Esophagus squamous epithelium (tissue), 5 donors: ENCODE results near the gene HOXA4. TPM values are rescaled to one million over a fixed set of nuclear protein-coding genes. Genes with fewer than 3 reads are reported as not detected.

Source experiments
- DNase-seq: peaks from one replicate; lab custom pipeline; 2025; lab: John Stamatoyannopoulos, UW
- H3K27ac ChIP-seq, 4 donors: fragments of 200-600 bp; sonication (generic); one replicate each; pipeline ENCODE4 v1.5.1; 2016 to 2019; ENCODE audit warnings: mild to moderate bottlenecking in 1 of 4
- H3K27me3 ChIP-seq, 4 donors: fragments of 200-600 bp; sonication (generic); 1 replicate in 3 of 4; 2 replicates in 1 of 4; pipeline versions ENCODE4 v1.5.1 to v1.6.0; 2017 to 2021; ENCODE audit warnings: antibody characterized with exemption in 1 of 4
- H3K36me3 ChIP-seq, 3 donors: fragments of 200-600 bp; sonication (generic); one replicate each; pipeline ENCODE4 v1.5.1; 2016 to 2019
- H3K4me1 ChIP-seq, 3 donors: fragments of 200-600 bp; sonication (generic); one replicate each; pipeline ENCODE4 v1.5.1; 2017 to 2019
- H3K4me3 ChIP-seq, 4 donors: fragments of 200-600 bp; sonication (generic); 1 replicate in 3 of 4; 2 replicates in 1 of 4; pipeline ENCODE4 v1.5.1; 2016 to 2019; ENCODE audit warnings: mild to moderate bottlenecking in 2 of 4, moderate library complexity in 1 of 4
- H3K9me3 ChIP-seq, 3 donors: fragments of 200-600 bp; sonication (generic); one replicate each; pipeline ENCODE4 v1.5.1; 2016 to 2019
- CTCF ChIP-seq, 6 experiments: fragments of 450-650 bp in 4 of 6; fragments of 200-600 bp in 2 of 6; sonication (generic) in 2 of 6; IDR thresholded peaks; one replicate each; pipeline ENCODE4 v1.5.1; 2016 to 2019; ENCODE audit warnings: antibody characterized with exemption in 6 of 6, mild to moderate bottlenecking in 4 of 6, moderate library complexity in 4 of 6
- POLR2A ChIP-seq, 4 donors: fragments of 450-650 bp; IDR thresholded peaks; one replicate each; pipeline ENCODE4 v1.6.1; 2017; ENCODE audit warnings: antibody characterized with exemption in 4 of 4, mild to moderate bottlenecking in 4 of 4, moderate library complexity in 3 of 4
- WGBS, 2 donors: methylation state at CpG; one replicate each; pipeline ENCODE4 v1.1.5; 2018; 5-methylcytosine and 5-hydroxymethylcytosine counted together
- intact Hi-C: fragments of 100-400 bp; cut with DNase I; formaldehyde crosslinking; loops from one replicate; pipeline ENCODE4 v1.15.0; 2022
- total RNA-seq, 4 donors: library from RNA; depleted of rRNA; stranded (reverse); fragments of >200 nt; gene quantifications; one replicate each; pipeline ENCODE4 v1.1.0, GENCODE V29; 2016
- donor health status: DM: yes; HTN: yes; CAD: no.

The HOXA4 gene
- total RNA-seq, 4 donors from 2014 or later, result 2.9 to 6.7 (median 4.1) TPM

GRCh38 chr7:27177795-27178320, 47.3 kb upstream of the HOXA4 start:
- Histone ChIP-seq H3K27ac (no peak overlapping the region), H3K9me3 (no peaks in the 10 kb centered on the region), H3K4me3 (no peak overlapping the region), H3K4me1 (peaks cover 18 to 31% (median 27%) of the 10 kb centered on the region in 3 donors), H3K36me3 (no peaks in the 10 kb centered on the region), H3K27me3 (peaks cover 30 to 100% (median 69%) of the 10 kb centered on the region in 4 donors)
- no peak for DNase-seq
- intact Hi-C loops, result no loop called here
- 82 to 85% methylated on average over 4 to 5 of the region's 5 CpGs for WGBS, 2 donors
- TF ChIP-seq POLR2A (IDR thresholded peaks at IDR 0.05) (no peak), CTCF (IDR thresholded peaks at IDR 0.05) (no peak)

GRCh38 chr7:27176962-27177794, 46.6 kb upstream of the HOXA4 start:
- no peak for TF ChIP-seq CTCF (IDR thresholded peaks at IDR 0.05)
- TF ChIP-seq POLR2A (IDR thresholded peaks at IDR 0.05), result no peak
- Histone ChIP-seq H3K9me3 (no peaks in the 10 kb centered on the region), H3K4me3 (no peak overlapping the region), H3K27me3 (peaks cover 35 to 100% (median 68%) of the 10 kb centered on the region in 4 donors), H3K36me3 (no peaks in the 10 kb centered on the region), H3K4me1 (peaks cover 21 to 36% (median 31%) of the 10 kb centered on the region in 3 donors), H3K27ac (no peak overlapping the region)
- intact Hi-C loops, result no loop called here
- no peak for DNase-seq
- 84 to 85% methylated on average over 19 to 22 of the region's 22 CpGs for WGBS, 2 donors

DNA sequence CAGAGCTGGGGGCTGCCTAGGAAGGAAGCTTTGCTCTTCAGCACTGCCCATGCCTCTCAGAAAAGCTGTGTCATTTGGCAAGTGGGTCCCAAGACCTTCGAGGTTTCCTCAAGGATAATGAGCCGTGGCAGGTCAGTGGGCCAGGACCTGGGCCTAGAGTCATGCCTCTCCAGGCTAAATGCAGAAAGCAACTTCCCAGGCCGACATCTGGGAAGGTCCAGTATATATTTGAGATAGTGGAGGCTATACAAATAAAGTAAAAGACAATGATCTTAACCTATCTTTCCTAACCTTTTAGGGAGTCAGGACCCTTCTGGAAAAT, 45.9 kb upstream of the HOXA4 start:
- DNase-seq, result no peak
- peaks cover 36 to 100% (median 70%) of the 10 kb centered on the region in 4 donors for H3K27me3 ChIP-seq
- no peaks in the 10 kb centered on the region for H3K9me3 ChIP-seq
- no peak overlapping the region for H3K4me3 ChIP-seq
- intact Hi-C loops, result no loop called here
- peaks cover 25 to 43% (median 31%) of the 10 kb centered on the region in 3 donors for H3K4me1 ChIP-seq
- no peaks in the 10 kb centered on the region for H3K36me3 ChIP-seq
- WGBS, 2 donors, result 92 to 100% methylated on average over 1 to 3 of the region's 3 CpGs
- H3K27ac ChIP-seq, result no peak overlapping the region
- TF ChIP-seq CTCF (IDR thresholded peaks at IDR 0.05) (no peak), POLR2A (IDR thresholded peaks at IDR 0.05) (no peak)

DNA sequence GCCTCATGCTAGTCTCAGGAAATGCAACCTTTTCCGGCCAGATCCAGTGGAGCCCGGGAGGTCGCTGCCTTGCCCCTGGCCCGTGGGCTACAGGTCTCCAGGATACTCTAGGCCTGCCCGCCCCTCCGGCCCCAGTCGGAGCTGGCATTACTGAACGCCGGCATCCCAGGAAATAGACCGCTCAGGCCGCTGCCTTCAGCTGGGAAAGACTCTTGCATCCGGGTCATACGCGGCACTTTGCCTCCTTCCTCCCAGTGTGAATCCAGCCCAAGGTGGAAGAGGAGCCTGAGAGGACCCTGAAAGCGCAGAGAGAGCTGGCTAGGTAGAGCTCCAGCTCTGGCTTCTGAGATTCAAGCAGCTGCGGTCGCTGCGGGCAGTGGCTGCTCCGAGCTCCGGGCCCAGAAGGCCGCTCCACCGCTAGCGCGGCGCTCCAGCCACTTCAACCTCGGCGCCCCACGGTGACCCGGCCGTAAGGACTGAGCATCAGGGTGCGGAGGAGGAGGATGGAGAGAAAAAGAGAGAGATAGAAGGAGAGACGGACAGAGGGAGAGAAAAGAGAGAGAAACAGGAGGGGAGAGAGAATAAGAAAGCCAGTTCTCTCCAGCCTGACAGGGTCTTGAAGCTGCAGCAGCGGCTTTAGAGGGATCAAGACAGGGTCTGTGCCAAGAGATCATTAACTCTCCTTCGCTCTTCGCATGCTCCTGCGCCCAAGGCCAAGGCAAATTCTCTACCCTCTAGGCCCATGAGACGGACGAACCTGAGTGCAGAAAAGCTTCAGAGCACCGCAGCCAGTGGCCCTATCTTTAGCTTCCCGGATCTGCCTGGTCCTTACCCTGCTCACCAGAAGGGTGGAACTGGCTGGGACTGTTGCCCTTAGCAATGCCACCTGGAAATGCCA, 45.3 kb upstream of the HOXA4 start:
- Histone ChIP-seq H3K36me3 (no peaks in the 10 kb centered on the region), H3K27me3 (peaks cover 42 to 100% (median 73%) of the 10 kb centered on the region in 4 donors), H3K4me1 (peaks cover 26 to 48% (median 31%) of the 10 kb centered on the region in 3 donors), H3K4me3 (no peak overlapping the region), H3K9me3 (no peaks in the 10 kb centered on the region), H3K27ac (no peak overlapping the region)
- intact Hi-C loops, result no loop called here
- no peak for DNase-seq
- 79 to 80% methylated on average over 12 to 19 of the region's 40 CpGs for WGBS, 2 donors
- no peak for TF ChIP-seq CTCF (IDR thresholded peaks at IDR 0.05)
